Naive thymus-derived CD8-positive, alpha-beta T cell (primary cell): ENCODE measurements around the gene OBP2B. TPM values are rescaled to one million over a fixed set of nuclear protein-coding genes. Genes with fewer than 3 reads are reported as not detected.
A peak's percentile ranks its signal among the peaks of the same experiment; 100 is the strongest.

Experiments
- ATAC-seq, 2 donors: fragments of 150-1000 bp; cut with Tn5 transposase in 1 of 2; sonication (Bioruptor Pico), chemical (Tn5 transposase) in 1 of 2; 1 replicate in 1 of 2; 2 replicates in 1 of 2; pipeline ENCODE4 v1.10.0; 2021; ENCODE audit warnings: mild to moderate bottlenecking in 2 of 2, moderate library complexity in 2 of 2
- POLR2A ChIA-PET: fragments of 350-600 bp; sonication (Branson Sonifier 250); formaldehyde crosslinking; loops from one replicate; lab custom pipeline; 2021; ENCODE audit warnings: antibody characterized with exemption; lab: Charles Lee
- DNase-seq, 10 donors: peaks; one replicate each; pipeline versions ENCODE4 v3.0.0 to v3.0.0-alpha.2; 2020 to 2022
- H3K27ac Mint-ChIP-seq, 10 donors: one replicate each; pipeline ENCODE4 v1.8.0; 2020 to 2022; ENCODE audit warnings: mild to moderate bottlenecking in 10 of 10, mixed read lengths in 10 of 10, moderate library complexity in 4 of 10, inconsistent platforms in 1 of 10
- H3K27me3 Mint-ChIP-seq, 5 donors: one replicate each; pipeline ENCODE4 v1.8.0; 2021 to 2022; ENCODE audit warnings: mixed read lengths in 5 of 5
- H3K36me3 Mint-ChIP-seq, 3 donors: one replicate each; pipeline ENCODE4 v1.8.0; 2020 to 2022; ENCODE audit warnings: mixed read lengths in 3 of 3, mild to moderate bottlenecking in 2 of 3, inconsistent platforms in 1 of 3
- H3K4me1 Mint-ChIP-seq, 4 donors: one replicate each; pipeline ENCODE4 v1.8.0; 2021 to 2022; ENCODE audit warnings: mixed read lengths in 4 of 4
- H3K4me3 Mint-ChIP-seq, 10 donors: one replicate each; pipeline ENCODE4 v1.8.0; 2020 to 2022; ENCODE audit warnings: mild to moderate bottlenecking in 10 of 10, mixed read lengths in 10 of 10, moderate library complexity in 6 of 10, inconsistent platforms in 1 of 10
- H3K9me3 Mint-ChIP-seq, 9 donors: one replicate each; pipeline ENCODE4 v1.8.0; 2020 to 2022; ENCODE audit warnings: mixed read lengths in 9 of 9, mild to moderate bottlenecking in 3 of 9, inconsistent platforms in 1 of 9, moderate library complexity in 1 of 9
- polyA plus RNA-seq, 3 donors: library from polyadenylated mRNA; unstranded; fragments of 300-500 nt; fragmentation: Illumina TruSeq; gene quantifications; one replicate each; pipeline ENCODE4 v1.2.3, GENCODE V29; 2021
- total RNA-seq, 8 experiments: library from RNA in 2 of 8; stranded (reverse) in 2 of 8; gene quantifications; one replicate each; pipeline ENCODE4 v1.2.3 and lab custom pipeline; 2021 to 2026

OBP2B gene
- total and polyA plus RNA-seq, 5 experiments from 2014 or later: not detected

GRCh38 chr9:133249337-133249736, 40.3 kb upstream of the OBP2B start:
- no peak for DNase-seq
- Mint-ChIP-seq H3K4me3 (no peak overlapping the region), H3K36me3 (no peaks in the 10 kb centered on the region), H3K4me1 (peaks cover 0 to 2% (median 0%) of the 10 kb centered on the region in 4 donors), H3K27me3 (peaks cover 0 to 18% (median 11%) of the 10 kb centered on the region in 5 donors), H3K9me3 (no peaks in the 10 kb centered on the region), H3K27ac (peak overlapping the region in 1 of 10 donors; percentile 67)
- no peak for ATAC-seq
- POLR2A ChIA-PET: no interaction called here

DNA sequence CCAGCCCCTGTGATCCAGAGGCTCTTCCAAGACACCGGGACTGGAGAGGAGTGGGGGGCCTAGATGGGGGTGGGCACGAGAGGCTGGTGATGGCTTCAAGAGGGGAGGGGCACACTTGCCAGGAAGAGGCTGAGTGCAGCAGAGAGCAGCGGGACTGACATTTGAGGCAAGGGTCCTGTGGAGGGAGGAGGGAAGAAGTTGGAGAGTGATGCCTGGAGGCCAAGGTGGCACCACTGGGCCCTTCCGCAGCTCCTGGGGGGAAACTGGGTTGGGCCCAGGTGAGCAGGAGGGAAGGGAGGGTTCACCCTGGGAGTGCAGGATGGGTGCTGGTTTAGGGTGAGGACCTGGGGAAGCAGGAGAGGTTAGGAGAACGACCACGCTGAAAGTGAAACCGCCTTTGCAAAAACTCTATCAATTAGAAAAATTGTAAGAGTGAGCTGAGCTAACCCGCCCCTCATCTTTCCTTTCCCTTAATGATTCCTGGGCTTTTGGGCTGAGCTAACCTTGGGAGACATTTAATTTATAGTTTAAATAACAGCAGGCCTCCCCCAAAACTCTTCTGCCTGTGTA, 39.8 kb upstream of the OBP2B start:
- Mint-ChIP-seq H3K4me3 (no peak overlapping the region), H3K9me3 (no peaks in the 10 kb centered on the region), H3K27me3 (peaks cover 0 to 19% (median 11%) of the 10 kb centered on the region in 5 donors), H3K4me1 (peaks cover 0 to 2% (median 0%) of the 10 kb centered on the region in 4 donors), H3K27ac (no peak overlapping the region), H3K36me3 (no peaks in the 10 kb centered on the region)
- ATAC-seq: no peak
- no peak for DNase-seq
- POLR2A ChIA-PET: no interaction called here

GRCh38 chr9:133247632-133248031, 38.6 kb upstream of the OBP2B start:
- ATAC-seq (no peak), DNase-seq (no peak)
- Mint-ChIP-seq H3K9me3 (no peaks in the 10 kb centered on the region), H3K27ac (peak overlapping the region in 1 of 10 donors; percentile 26), H3K27me3 (peaks cover 0 to 20% (median 13%) of the 10 kb centered on the region in 5 donors), H3K4me3 (no peak overlapping the region), H3K4me1 (peaks cover 0 to 2% (median 0%) of the 10 kb centered on the region in 4 donors), H3K36me3 (no peaks in the 10 kb centered on the region)
- POLR2A ChIA-PET: no interaction called here

GRCh38 chr9:133246991-133247390, 37.9 kb upstream of the OBP2B start:
- peaks cover 0 to 2% (median 0%) of the 10 kb centered on the region in 4 donors for H3K4me1 Mint-ChIP-seq
- H3K27ac Mint-ChIP-seq: no peak overlapping the region
- peaks cover 0 to 23% (median 16%) of the 10 kb centered on the region in 5 donors for H3K27me3 Mint-ChIP-seq
- ATAC-seq: no peak
- no peak overlapping the region for H3K4me3 Mint-ChIP-seq
- POLR2A ChIA-PET: no interaction called here
- no peaks in the 10 kb centered on the region for H3K9me3 Mint-ChIP-seq
- no peak for DNase-seq
- no peaks in the 10 kb centered on the region for H3K36me3 Mint-ChIP-seq

DNA sequence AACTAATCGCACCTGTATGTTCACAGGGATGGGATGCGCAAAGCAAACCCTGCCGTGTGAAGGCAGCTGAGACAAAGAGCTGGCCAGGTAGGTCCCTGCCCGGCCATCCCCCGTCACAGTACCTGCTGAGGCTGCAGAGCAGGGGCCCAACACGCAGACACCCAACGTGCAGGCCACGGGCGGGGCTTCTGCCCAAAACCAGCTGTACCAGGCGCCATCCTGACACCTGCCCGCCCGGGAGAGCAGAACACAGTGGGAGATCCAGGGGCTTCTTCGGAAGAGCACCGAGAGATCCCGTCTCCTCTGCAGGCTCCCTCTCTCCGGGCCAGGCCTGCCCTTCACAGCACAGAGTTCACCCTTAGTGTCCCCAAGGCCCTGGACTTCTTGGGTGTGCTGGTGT, 37.5 kb upstream of the OBP2B start:
- Mint-ChIP-seq H3K9me3 (no peaks in the 10 kb centered on the region), H3K4me3 (no peak overlapping the region), H3K27ac (no peak overlapping the region), H3K27me3 (peaks cover 0 to 27% (median 18%) of the 10 kb centered on the region in 5 donors), H3K36me3 (no peaks in the 10 kb centered on the region), H3K4me1 (peaks cover 0 to 2% (median 0%) of the 10 kb centered on the region in 4 donors)
- ATAC-seq (no peak), DNase-seq (no peak)
- POLR2A ChIA-PET: no interaction called here

GRCh38 chr9:133242991-133243390, 33.9 kb upstream of the OBP2B start:
- ATAC-seq (no peak), DNase-seq (no peak)
- H3K4me3 Mint-ChIP-seq: no peak overlapping the region
- no peak overlapping the region for H3K27ac Mint-ChIP-seq
- H3K27me3 Mint-ChIP-seq: peaks cover 0 to 32% (median 10%) of the 10 kb centered on the region in 5 donors
- POLR2A ChIA-PET: interaction anchor here (0.6 kb wide), 1 partner anchor 213 kb away, joined by 4 read pairs; no protein-coding TSS in a partner anchor
- peaks cover 4 to 14% (median 11%) of the 10 kb centered on the region in 4 donors for H3K4me1 Mint-ChIP-seq
- H3K36me3 Mint-ChIP-seq: no peaks in the 10 kb centered on the region
- no peaks in the 10 kb centered on the region for H3K9me3 Mint-ChIP-seq

DNA sequence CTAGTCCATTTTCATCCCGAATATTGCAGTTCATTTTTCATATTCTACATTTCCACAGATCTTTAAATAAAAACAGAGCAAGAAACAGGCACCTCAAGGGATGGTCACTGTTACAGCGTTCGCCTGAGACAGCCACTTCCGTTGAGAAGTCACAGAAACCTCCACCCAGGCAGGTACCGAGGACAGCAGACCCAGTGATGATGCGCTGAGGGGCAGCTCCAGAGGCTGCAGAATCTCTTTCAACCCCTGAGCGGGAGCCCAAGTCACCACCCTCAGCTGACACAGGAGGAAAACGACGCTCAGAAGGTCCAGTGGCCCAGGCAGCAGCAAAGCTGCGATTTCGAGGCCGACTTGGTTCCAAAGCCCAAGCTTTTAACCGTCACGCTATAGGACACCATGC, 33.2 kb upstream of the OBP2B start:
- no peak overlapping the region for H3K27ac Mint-ChIP-seq
- DNase-seq (no peak), ATAC-seq (no peak)
- POLR2A ChIA-PET: no interaction called here
- no peaks in the 10 kb centered on the region for H3K9me3 Mint-ChIP-seq
- H3K36me3 Mint-ChIP-seq: no peaks in the 10 kb centered on the region
- no peak overlapping the region for H3K4me3 Mint-ChIP-seq
- H3K4me1 Mint-ChIP-seq: peaks cover 5 to 17% (median 14%) of the 10 kb centered on the region in 4 donors
- H3K27me3 Mint-ChIP-seq: peaks cover 0 to 29% (median 10%) of the 10 kb centered on the region in 5 donors

- Mint-ChIP-seq H3K27ac (peak overlapping the region in 2 of 10 donors; percentile 13 to 68), H3K4me1 (peaks cover 5 to 17% (median 14%) of the 10 kb centered on the region in 4 donors), H3K36me3 (no peaks in the 10 kb centered on the region), H3K27me3 (peaks cover 0 to 22% (median 10%) of the 10 kb centered on the region in 5 donors), H3K9me3 (no peaks in the 10 kb centered on the region), H3K4me3 (peak overlapping the region in 3 of 10 donors; percentile 73 to 81 (median 80))
- ATAC-seq: no peak
- POLR2A ChIA-PET: no interaction called here
- DNase-seq: no peak
These were observed 30.6 kb upstream of the OBP2B start for GRCh38 chr9:133239533-133240090.

- peak overlapping the region in 6 of 10 donors; percentile 22 to 68 (median 50) for H3K27ac Mint-ChIP-seq
- H3K4me1 Mint-ChIP-seq: peaks cover 5 to 17% (median 14%) of the 10 kb centered on the region in 4 donors
- peaks cover 0 to 22% (median 10%) of the 10 kb centered on the region in 5 donors for H3K27me3 Mint-ChIP-seq
- H3K36me3 Mint-ChIP-seq: no peaks in the 10 kb centered on the region
- POLR2A ChIA-PET: interaction anchor here (1.0 to 1.2 kb wide), 2 partner anchors 15 to 118 kb away, joined by 3 to 4 read pairs; partner anchors contain the start of genes SURF1 and SURF2
- peak overlapping the region; percentile 68 to 81 (median 78) for H3K4me3 Mint-ChIP-seq
- DNase-seq (peak; percentile 41 to 84 (median 68)), ATAC-seq (peak; percentile 87 to 95)
- H3K9me3 Mint-ChIP-seq: no peaks in the 10 kb centered on the region
These were observed 29.9 kb upstream of the OBP2B start for GRCh38 chr9:133238851-133239532.

DNA sequence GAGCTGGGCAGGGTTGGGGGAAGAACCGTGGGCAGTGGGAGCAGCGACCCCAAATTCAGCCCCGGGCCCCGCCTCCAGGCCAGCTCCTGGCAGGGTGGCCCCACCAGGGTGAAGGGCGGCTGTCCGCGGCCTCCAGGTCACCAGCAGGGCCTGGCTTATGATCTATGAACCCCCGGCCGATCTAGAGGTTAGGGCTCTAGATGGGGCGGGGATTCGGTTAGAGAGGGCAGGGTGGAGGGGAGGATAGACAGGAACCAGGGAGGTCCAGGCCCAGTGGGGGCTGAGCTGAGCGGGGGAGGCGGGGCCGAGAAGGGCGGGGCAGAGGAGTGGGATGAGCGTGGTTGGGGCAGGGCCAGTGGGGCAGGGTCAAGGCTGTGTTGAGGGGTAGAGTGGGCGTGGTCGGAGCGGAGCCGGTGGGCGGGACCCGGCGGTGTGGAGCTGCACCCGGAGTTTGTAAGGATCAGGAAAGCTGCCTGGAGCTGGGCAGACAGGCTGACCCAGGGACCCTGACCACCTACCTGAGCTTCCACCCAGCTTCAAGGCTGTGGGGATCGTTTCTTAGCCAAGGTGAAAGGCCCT, 29.3 kb upstream of the OBP2B start:
- Mint-ChIP-seq H3K9me3 (no peaks in the 10 kb centered on the region), H3K4me1 (peaks cover 5 to 17% (median 14%) of the 10 kb centered on the region in 4 donors), H3K36me3 (no peaks in the 10 kb centered on the region), H3K27me3 (peaks cover 0 to 22% (median 8%) of the 10 kb centered on the region in 5 donors), H3K27ac (peak overlapping the region in 2 of 10 donors; percentile 22 to 57), H3K4me3 (peak overlapping the region; percentile 68 to 81 (median 78))
- DNase-seq: peak in 9 of 10 donors; percentile 5 to 74 (median 30)
- POLR2A ChIA-PET: interaction anchor here (1.0 to 1.2 kb wide), 2 partner anchors 15 to 118 kb away, joined by 3 to 4 read pairs; partner anchors contain the start of genes SURF1 and SURF2
- ATAC-seq: peak; percentile 62 to 79

- peaks cover 5 to 17% (median 14%) of the 10 kb centered on the region in 4 donors for H3K4me1 Mint-ChIP-seq
- peak overlapping the region in 2 of 10 donors; percentile 18 to 57 for H3K27ac Mint-ChIP-seq
- peaks cover 0 to 19% (median 6%) of the 10 kb centered on the region in 5 donors for H3K27me3 Mint-ChIP-seq
- H3K4me3 Mint-ChIP-seq: peak overlapping the region in 3 of 10 donors; percentile 10 to 42 (median 12)
- no peaks in the 10 kb centered on the region for H3K36me3 Mint-ChIP-seq
- H3K9me3 Mint-ChIP-seq: no peaks in the 10 kb centered on the region
- no peak for ATAC-seq
- no peak for DNase-seq
- POLR2A ChIA-PET: no interaction called here
These were observed 28.1 kb upstream of the OBP2B start for GRCh38 chr9:133237035-133237731.
